Astrocyte (in vitro differentiated cells and primary cell): ENCODE data around the gene LRP10.

ENCODE experiments used
- EZH2 ChIP-seq: IDR thresholded peaks from 2 replicates; pipeline ENCODE4 v1.6.1; 2012; ENCODE audit warnings: mild to moderate bottlenecking, low read length, inconsistent platforms; ENCODE audit not compliant: insufficient read depth
- TF ChIP-seq, protein P1 (sequence below): IDR thresholded peaks from 2 replicates; pipeline ENCODE4 v1.5.1; 2011; ENCODE audit warnings: low read depth, mild to moderate bottlenecking, inconsistent platforms, low read length, moderate library complexity; ENCODE audit not compliant: insufficient read depth

DNA sequence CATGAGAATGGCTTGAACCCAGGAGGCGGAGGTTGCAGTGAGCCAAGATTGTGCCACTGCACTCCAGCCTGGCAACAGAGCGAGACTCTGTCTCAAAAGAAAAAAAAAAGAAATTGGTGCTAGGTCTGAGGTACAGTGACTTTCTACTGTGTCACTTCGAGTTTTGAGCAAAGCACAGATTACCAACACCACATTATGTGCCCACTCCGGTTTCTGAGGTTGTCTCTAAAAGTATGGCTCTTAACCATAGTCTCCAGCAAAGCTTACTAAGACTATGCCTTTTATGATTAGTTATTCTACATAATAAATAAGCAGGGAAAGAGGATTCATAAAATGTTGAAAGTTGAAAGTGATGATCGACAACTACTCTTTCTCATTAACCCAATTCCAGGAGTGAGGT lies 39.4 kb downstream of the LRP10 start:
- TF ChIP-seq, protein P1, sequence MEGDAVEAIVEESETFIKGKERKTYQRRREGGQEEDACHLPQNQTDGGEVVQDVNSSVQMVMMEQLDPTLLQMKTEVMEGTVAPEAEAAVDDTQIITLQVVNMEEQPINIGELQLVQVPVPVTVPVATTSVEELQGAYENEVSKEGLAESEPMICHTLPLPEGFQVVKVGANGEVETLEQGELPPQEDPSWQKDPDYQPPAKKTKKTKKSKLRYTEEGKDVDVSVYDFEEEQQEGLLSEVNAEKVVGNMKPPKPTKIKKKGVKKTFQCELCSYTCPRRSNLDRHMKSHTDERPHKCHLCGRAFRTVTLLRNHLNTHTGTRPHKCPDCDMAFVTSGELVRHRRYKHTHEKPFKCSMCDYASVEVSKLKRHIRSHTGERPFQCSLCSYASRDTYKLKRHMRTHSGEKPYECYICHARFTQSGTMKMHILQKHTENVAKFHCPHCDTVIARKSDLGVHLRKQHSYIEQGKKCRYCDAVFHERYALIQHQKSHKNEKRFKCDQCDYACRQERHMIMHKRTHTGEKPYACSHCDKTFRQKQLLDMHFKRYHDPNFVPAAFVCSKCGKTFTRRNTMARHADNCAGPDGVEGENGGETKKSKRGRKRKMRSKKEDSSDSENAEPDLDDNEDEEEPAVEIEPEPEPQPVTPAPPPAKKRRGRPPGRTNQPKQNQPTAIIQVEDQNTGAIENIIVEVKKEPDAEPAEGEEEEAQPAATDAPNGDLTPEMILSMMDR: no peak
- TF ChIP-seq EZH2: no peak
